ENCODE measurements around the gene C2orf78.

C2orf78 gene

GRCh38 chr2:73821669-73822068, 37.7 kb downstream of the C2orf78 start:
- H3K4me3 ChIP-seq (ENCODE audit: low read depth, low read length), result no peak overlapping the region
- in situ Hi-C loops (cut with HindIII; ENCODE audit: low sequenced_read_pairs), result no loop called here
- DNase-seq (ENCODE audit: low read depth, low spot score), result no peak
- TF ChIP-seq CTCF (IDR thresholded peaks at IDR 0.05; ENCODE audit: low read depth, low read length), result no peak

DNA sequence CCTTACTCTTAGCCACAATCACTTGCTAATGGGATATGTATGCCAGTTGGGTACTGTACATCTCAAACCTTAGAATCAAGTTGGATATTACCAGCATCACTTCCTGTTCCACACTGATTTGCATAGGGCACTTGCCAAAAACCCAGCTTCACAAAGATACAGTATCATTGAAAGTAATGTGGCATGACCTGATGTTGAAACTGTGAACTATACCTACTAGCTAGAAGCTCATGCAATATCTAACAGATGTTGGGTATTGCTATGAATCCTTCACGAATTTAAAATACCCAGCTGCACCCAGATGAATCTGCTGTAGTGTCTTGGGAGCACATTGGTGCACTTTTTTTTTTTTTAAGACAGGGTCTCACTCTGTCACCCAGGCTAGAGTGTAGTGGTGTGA, 38.3 kb downstream of the C2orf78 start:
- TF ChIP-seq CTCF (IDR thresholded peaks at IDR 0.05; ENCODE audit: low read depth, low read length), result no peak
- no peak for DNase-seq (ENCODE audit: low read depth, low spot score)
- no peak overlapping the region for H3K4me3 ChIP-seq (ENCODE audit: low read depth, low read length)
- in situ Hi-C loops (cut with HindIII; ENCODE audit: low sequenced_read_pairs), result no loop called here

GRCh38 chr2:73822991-73823390, 39.0 kb downstream of the C2orf78 start:
- DNase-seq (ENCODE audit: low read depth, low spot score), result no peak
- in situ Hi-C loops (cut with HindIII; ENCODE audit: low sequenced_read_pairs), result no loop called here
- H3K4me3 ChIP-seq (ENCODE audit: low read depth, low read length), result no peak overlapping the region
- TF ChIP-seq CTCF (IDR thresholded peaks at IDR 0.05; ENCODE audit: low read depth, low read length), result no peak

DNA sequence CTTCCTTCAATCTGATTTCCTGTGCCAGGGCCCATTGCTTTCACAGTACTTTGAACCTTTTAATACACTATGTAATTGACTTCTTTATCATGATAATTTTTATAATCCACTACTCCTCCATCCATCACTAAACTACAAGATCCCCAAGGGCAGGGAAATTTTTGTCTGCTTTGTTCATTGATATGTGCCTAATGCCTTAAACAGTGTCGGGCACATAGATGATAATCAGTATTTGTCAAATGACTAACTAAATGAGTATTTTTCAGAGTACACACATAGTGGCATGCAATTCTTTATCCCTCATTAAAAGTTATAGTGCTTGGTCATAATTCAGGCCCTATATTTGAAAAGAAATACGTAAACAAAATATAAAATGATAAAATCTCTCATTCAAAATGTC, 39.4 kb downstream of the C2orf78 start:
- no peak for TF ChIP-seq CTCF (IDR thresholded peaks at IDR 0.05; ENCODE audit: low read depth, low read length)
- no peak for DNase-seq (ENCODE audit: low read depth, low spot score)
- no peak overlapping the region for H3K4me3 ChIP-seq (ENCODE audit: low read depth, low read length)
- in situ Hi-C loops (cut with HindIII; ENCODE audit: low sequenced_read_pairs), result no loop called here

DNA sequence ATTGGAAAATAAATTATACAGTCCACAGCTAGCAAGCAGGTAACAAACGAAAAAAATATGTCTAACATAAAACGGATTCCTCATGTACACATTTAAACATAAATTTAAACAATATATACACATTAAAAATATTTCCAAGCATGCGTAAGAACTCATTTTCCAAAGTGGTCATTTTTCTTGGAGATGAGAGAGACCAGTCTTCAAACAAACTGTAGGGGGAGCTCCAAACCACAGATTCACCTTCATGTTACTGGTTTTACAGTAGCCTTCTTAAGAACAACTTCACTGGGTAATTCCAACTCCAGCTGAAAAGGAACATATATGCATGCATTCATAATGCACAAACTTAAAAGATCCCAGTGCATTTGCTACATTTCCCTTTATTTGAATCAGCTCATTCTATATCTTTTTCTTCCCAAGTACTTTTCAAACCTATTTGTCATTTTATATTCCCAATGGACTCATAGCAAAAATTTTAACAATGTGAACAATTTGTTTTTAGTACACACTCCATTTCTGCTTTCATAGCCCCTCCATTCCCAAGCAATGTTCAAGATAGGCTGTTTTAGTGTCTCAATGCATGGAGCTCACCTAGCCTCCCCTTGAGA, 40.0 kb downstream of the C2orf78 start:
- peak; percentile 77 for TF ChIP-seq CTCF (IDR thresholded peaks at IDR 0.05; ENCODE audit: low read depth, low read length)
- in situ Hi-C loops (cut with HindIII; ENCODE audit: low sequenced_read_pairs), result no loop called here
- peak; percentile 88 for DNase-seq (ENCODE audit: low read depth, low spot score)
- no peak overlapping the region for H3K4me3 ChIP-seq (ENCODE audit: low read depth, low read length)

DNA sequence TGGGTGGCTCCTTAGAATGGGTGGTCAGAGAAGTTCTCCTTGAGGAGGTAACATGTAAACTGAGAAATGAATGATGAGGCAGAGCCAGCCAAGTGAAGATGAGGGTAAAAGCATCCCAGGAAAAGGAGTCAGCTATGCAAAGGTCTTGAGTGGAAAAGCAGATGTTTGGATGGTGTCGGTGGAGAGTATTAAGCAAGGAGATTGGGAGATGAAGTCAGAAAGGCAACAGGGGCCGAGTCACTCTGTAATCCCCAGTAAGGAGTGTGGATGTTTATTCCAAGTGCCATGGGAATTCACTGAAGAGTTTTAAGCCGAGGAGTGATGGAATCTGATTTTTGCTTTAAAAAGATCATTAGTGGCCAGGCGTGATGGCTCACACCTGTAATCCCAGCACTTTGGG, 41.4 kb downstream of the C2orf78 start:
- in situ Hi-C loops (cut with HindIII; ENCODE audit: low sequenced_read_pairs), result no loop called here
- no peak overlapping the region for H3K4me3 ChIP-seq (ENCODE audit: low read depth, low read length)
- no peak for TF ChIP-seq CTCF (IDR thresholded peaks at IDR 0.05; ENCODE audit: low read depth, low read length)
- DNase-seq (ENCODE audit: low read depth, low spot score), result no peak

DNA sequence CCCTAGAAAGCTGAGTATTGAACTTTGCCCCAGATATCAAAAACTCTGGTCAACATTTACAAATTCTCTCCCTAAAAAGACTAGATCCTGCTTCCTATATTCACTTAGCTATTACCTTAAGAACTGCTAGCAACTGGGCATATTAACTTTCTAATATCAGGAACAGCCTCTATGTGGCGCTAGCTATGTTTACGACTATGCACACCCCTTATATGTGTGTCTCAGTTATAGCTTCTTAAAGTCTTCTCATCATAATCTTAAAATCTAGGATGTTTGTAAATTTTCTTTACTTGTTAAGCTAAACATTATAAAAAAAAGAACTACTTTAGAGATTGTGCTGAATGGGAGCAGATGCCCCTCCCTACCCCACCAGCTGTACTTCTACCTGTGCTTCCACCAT, 43.0 kb downstream of the C2orf78 start:
- in situ Hi-C loops (cut with HindIII; ENCODE audit: low sequenced_read_pairs), result no loop called here
- TF ChIP-seq CTCF (IDR thresholded peaks at IDR 0.05; ENCODE audit: low read depth, low read length), result peak; percentile 43
- DNase-seq (ENCODE audit: low read depth, low spot score), result peak; percentile 59
- H3K4me3 ChIP-seq (ENCODE audit: low read depth, low read length), result no peak overlapping the region
